HUDEP-2 (cell line): ENCODE data around the gene PLXNA3.
A peak's percentile ranks its signal among the peaks of the same experiment; 100 is the strongest.

Experiments used
- DNase-seq, 76 experiments: peaks; one replicate each; lab custom pipeline; 2025; ENCODE audit not compliant: unreplicated experiment in 76 of 76; lab: John Stamatoyannopoulos, UW

PLXNA3 gene

GRCh38 chrX:154457491-154458115, 478 bp upstream of the PLXNA3 start:
- peak in 5 of 76 experiments; percentile 7 to 36 (median 13) for DNase-seq

DNA sequence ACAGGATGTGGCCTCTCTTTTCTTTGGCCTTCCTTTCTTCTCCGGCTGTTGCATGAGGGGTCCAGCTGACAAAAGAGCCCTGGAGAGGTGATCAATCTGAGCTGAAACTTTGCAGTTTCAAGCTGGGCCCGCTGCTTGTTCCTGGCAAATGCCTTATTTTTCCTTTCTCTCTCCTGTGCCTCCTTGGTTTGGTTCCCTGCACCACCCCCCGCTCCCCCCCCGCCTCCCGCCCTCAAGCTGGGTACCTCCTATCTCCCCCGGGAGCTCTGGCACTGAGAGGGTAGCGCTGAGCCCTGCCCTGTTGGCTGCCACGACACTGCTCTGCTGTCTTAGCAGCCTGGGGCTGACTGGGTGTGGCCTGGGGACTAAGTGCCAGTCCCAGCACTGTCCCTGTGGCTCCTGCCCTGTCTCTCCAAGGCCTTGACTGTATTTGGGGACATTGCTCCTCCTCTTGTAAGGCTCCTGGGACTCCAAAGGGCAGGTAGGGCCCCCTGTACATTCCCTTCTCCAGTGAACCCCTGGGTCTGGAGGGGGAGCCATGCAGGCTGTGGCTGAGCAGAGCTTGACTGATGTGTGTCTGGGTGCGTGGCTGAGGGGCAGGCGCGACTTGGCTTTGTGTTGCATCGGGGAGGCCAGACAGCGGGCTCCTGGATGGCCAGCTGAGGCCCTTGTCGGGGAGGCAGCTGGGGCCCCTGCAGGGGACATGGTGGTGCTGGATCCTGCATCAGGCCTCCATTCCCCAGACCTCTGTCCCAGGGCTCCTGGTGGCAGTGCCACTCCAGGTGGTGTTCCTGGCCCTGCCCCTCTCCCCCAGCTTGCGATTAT, 1.1 kb downstream of the PLXNA3 start:
- peak in 53 of 76 experiments; percentile 1 to 64 (median 22) for DNase-seq

- peak in 10 of 76 experiments; percentile 1 to 21 (median 12) for DNase-seq
Observed at GRCh38 chrX:154459832-154460231, 1.8 kb downstream of the PLXNA3 start.

- no peak for DNase-seq
Observed at GRCh38 chrX:154460326-154460725, 2.2 kb downstream of the PLXNA3 start.

- no peak for DNase-seq
Observed at GRCh38 chrX:154462396-154462795, 4.3 kb downstream of the PLXNA3 start.

DNA sequence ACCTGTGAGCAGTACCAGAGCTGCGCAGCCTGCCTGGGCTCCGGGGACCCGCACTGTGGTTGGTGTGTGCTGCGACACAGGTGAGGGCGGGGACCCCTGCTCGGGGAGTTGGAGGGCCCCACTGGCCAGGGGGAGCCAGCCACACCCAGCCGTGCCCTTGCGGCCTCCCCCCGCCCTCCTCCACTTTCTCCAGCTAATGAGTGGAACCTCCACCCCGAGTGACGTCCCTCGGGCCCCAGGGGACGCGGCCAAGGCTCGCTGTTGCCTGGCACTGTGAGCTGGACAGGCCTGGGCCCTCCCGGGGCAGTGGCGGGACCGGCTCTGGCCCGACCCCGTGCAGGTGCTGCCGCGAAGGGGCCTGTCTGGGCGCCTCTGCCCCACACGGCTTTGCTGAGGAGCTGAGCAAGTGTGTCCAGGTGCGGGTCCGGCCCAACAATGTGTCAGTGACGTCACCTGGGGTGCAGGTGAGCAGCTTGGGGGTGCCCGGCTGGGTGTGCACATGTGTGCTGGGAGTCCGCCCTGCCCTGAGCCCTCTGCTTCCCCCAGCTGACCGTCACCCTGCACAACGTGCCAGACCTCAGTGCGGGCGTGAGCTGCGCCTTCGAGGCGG, 5.6 kb downstream of the PLXNA3 start:
- DNase-seq = no peak

DNA sequence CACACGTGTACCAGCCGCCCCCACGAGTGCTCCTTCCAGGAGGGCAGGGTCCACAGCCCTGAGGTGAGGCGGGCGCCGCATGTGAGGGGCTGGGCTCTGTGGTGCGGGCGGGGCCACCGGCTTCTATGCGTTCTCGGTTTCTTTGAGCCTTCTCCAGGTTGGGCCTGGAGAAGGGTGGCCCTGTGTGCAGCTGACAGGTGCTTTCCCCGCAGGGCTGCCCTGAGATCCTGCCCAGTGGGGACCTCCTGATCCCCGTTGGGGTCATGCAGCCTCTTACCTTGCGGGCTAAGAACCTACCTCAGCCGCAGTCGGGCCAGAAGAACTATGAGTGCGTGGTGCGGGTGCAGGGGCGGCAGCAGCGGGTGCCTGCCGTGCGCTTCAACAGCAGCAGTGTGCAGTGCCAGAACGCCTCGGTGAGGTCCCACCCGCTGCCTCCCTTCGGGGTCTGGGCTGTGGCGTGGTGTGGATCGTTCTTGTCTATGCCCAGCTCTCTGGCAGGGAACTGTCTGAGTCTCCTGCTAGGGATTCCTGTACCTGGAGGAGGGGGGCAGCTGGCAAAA, 6.8 kb downstream of the PLXNA3 start:
- DNase-seq = no peak

- DNase-seq = no peak
Observed at GRCh38 chrX:154465601-154466000, 7.5 kb downstream of the PLXNA3 start.

DNA sequence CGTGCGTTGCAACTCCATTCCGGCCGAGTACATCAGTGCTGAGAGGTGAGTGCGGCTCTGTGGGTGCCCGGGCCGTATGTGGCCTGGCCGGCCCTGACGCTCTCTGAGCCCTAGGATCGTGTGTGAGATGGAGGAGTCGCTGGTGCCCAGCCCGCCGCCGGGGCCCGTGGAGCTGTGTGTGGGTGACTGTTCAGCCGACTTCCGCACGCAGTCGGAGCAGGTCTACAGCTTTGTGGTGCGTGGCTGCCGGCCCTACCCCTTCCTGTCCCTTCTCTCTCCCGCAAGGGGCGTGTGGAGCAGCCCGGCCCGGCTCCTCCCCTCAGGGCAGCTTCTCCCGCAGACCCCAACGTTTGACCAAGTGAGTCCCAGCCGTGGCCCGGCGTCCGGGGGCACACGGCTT, 8.0 kb downstream of the PLXNA3 start:
- DNase-seq = no peak

DNA sequence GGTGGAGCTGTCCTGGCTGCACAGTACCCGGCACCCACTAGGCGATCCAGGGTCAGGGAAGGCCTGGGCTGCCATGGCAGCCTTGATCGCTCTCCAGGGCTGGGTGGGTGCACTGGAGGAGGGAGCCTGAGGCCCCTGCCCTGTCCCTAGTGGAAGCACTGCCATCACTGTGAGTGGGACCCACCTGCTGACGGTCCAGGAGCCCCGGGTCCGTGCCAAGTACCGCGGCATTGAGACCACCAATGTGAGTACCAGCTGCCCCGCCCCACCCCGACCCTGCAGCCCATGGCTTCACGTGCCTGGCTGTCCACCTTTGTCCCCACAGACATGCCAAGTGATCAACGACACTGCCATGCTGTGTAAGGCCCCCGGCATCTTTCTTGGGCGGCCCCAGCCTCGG, 8.8 kb downstream of the PLXNA3 start:
- DNase-seq = no peak

DNA sequence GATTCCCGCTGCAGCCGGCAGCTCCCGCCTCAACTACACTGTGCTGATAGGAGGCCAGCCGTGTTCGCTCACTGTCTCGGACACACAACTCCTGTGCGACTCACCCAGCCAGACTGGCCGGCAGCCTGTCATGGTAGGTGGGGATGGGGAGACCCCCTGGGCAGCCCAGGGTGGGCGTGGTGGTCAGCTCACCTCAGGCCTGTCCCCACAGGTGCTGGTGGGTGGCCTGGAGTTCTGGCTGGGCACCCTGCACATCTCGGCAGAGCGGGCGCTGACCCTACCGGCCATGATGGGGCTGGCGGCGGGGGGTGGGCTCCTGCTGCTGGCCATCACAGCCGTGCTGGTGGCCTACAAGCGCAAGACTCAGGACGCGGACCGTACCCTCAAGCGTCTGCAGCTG, 9.5 kb downstream of the PLXNA3 start:
- DNase-seq = no peak

- DNase-seq = no peak
Observed at GRCh38 chrX:154468217-154468616, 10.1 kb downstream of the PLXNA3 start.

DNA sequence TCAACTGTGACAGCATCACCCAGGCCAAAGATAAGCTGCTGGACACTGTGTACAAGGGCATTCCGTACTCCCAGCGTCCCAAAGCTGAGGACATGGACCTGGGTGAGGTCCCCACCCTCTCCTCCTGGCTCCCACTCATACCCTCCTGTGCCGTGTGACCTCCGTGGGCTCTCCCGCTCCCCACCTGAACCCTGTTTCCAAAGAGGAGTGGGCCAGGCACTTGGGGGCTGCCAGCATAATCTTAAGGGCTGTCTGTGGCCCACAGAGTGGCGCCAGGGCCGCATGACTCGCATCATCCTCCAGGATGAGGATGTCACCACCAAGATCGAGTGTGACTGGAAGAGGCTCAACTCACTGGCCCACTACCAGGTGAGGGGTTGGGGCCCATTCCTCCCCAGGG, 11.0 kb downstream of the PLXNA3 start:
- no peak for DNase-seq

DNA sequence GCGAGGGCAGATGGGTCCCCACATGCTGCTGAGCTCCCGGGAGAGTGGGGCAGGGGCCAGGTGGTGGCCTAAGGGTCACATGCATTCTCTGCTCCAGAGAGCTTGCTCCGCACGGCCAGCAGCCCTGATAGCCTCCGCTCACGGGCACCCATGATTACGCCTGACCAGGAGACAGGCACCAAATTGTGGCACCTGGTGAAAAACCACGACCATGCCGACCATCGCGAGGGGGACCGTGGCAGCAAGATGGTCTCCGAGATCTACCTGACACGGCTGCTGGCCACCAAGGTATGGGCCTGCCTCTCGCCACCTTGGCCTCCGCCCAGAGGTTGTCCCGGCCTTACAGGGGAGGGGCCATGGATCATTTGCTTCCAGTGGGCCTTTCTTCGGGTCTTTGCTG, 11.8 kb downstream of the PLXNA3 start:
- no peak for DNase-seq

GRCh38 chrX:154470434-154470833, 12.4 kb downstream of the PLXNA3 start:
- DNase-seq = no peak

DNA sequence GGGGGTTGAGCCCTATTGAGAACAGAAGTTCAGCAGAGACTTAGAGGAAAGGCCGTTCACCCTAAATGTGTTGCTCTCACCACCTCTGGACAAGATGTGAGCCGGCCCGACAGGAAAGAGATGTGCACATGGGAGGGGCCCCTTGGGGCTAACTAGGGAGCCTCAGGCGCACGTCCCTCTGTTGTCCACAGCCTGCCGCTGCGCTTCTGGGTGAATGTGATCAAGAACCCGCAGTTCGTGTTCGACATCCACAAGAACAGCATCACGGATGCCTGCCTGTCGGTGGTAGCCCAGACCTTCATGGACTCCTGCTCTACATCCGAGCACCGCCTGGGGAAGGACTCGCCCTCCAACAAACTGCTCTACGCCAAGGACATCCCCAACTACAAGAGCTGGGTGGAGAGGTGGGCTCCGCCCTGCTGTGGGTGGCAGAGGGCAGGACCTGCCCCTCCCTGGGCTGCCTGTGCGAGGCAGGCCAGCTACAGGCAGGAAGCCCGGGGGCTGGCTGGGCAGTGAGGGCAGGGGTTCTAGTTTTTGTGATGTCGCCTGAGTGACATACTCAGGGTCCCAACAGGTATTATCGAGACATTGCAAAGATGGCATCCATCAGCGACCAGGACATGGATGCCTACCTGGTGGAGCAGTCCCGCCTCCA, 13.0 kb downstream of the PLXNA3 start:
- DNase-seq = peak in 16 of 76 experiments; percentile 4 to 43 (median 22)

DNA sequence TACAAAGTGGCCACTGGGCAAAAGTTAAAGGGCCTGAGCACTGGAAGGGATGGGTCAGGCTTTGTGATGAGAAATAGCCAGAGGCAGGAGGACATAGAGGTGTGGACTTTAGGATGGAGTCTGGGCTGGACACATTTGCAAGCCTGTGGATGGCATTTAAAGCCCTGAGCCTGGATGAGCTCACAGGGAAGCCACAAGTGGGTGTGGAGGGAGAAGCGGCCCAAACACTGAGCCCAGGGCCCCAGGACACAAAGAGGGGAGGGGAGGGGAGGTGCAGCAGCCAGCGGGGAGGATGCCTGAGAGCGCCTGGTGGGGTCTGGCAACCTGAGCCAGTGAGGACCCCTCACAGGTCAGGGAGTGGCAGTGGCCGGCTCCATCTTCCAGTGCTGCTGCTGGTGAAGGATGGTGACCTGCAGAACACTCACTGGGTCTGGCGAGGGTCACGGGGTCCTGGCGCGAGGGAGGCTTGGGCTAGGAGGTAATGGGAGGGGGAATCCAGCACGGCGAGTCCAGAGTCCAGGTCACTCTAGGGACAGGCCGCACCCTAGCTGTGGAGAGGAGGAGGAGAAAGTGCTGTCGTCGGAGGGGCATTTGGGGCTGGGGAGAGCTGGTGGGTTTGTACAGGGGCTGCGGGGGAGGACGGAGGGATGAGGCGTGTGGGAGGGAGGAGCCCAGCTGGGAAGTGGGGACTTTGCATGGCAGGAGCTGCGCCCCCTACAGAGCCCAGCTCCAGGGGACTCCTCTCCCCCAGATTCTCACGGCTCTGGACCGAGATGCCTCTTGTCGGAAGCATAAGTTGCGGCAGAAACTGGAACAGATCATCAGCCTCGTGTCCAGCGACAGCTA, 14.0 kb downstream of the PLXNA3 start:
- DNase-seq = no peak

DNA sequence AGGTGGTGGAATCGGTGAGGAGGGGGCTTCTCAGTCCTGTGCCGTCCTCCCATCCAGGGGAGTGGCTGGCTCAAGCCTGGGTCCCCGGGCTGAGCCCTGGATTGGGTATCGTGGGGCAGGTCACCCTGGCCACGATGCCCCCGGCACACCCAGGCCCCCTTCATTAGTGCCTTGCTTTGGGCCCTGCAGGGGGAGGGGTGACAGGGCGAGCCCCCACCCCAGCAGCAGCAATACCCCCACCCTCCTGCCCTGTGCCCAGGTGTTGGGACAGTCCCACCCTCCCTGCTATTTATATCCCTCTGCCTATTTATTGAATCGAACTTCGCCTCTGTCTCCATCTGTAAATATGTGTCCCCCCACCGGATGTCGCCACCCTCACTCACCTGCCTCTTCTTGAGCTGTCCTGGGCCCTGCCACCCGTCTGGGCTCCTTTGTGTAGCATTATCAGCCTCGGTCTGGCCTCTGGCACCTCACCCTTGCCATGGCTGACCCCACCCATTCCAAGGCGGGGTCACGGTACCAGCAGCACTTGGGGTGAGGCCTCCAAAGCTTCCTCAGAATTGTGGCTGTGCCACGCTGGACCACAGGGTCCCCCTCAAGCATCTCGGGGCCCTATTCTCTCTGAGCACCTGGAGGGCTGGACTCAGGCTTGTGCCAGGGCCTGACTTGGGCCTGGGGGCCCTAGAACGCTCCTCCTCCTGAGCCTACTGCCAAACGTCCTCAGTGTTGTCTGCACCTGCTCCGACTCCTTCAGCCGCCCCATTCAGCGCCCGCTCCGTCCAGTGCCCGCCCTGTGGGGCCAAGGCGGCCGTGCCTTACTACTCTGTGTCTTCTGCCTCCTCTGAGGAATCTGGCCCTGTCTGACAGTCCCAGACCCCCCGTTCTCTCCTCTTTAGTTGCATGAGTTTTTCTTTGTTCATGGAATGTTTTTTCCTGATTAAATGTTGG, 14.9 kb downstream of the PLXNA3 start:
- peak in 55 of 76 experiments; percentile 0 to 66 (median 34) for DNase-seq

DNA sequence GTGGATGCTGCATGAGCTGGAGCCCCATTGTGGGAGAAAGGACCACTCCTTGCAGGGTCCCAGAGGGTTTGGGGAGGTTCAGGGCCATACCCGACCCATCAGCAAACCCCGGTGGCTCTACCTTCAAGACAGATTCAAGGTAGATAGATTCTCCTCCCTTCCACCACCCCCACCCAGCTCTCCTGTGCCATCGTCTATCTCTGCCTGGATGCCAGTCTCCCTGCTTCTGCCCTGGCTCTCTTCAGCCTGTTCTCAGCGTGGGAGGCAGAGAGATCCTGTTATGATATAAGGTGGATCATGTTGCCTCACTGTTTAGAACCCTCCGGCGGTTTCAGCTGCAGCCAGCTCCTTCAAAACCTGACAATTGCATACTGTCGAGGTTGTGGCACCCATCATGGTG, 15.6 kb downstream of the PLXNA3 start:
- peak in 2 of 76 experiments; percentile 2 to 4 for DNase-seq
